GM21360 (cell line): ENCODE data around the gene ZNF45.
"Not testable (repeated sequence)": the region's sequence is repeated elsewhere in the genome, so short reads cannot be mapped to it uniquely, and the experiment has no call there.

Experiments
- ATAC-seq: cut with Tn5 transposase; IDR thresholded peaks from one replicate; pipeline ENCODE4 v1.9.1; 2021; ENCODE audit warnings: mild to moderate bottlenecking, moderate library complexity; ENCODE audit not compliant: unreplicated experiment

Gene ZNF45

GRCh38 chr19:43934985-43935708 lies at the start of gene ZNF45:
ZNF45 (minus strand) TSS chr19:43935282; CDS start chr19:43922185, 13,097 bp downstream.
- ATAC-seq, result peak; percentile 88

GRCh38 chr19:43984687-43985000 lies 49.6 kb upstream of the ZNF45 start:
- ATAC-seq, result peak; percentile 19

- peak; percentile 88 for ATAC-seq
Measured at GRCh38 chr19:43983912-43984686, 49.0 kb upstream of the ZNF45 start, which contains the start of gene ZNF155. ZNF155 (plus strand) TSS chr19:43984188; CDS start chr19:43988544, 4,356 bp downstream.

- no peak for ATAC-seq
Measured at GRCh38 chr19:43983544-43983911, 48.4 kb upstream of the ZNF45 start.

GRCh38 chr19:43976732-43977131 lies 41.6 kb upstream of the ZNF45 start:
- ATAC-seq, result no peak

GRCh38 chr19:43966079-43966694 lies 31.1 kb upstream of the ZNF45 start:
- no peak for ATAC-seq

- no peak for ATAC-seq
Measured at GRCh38 chr19:43960411-43960810, 25.3 kb upstream of the ZNF45 start.

- no peak for ATAC-seq
Measured at GRCh38 chr19:43957891-43958290, 22.8 kb upstream of the ZNF45 start.

GRCh38 chr19:43956827-43957226 lies 21.7 kb upstream of the ZNF45 start:
- no peak for ATAC-seq

GRCh38 chr19:43950834-43951645 lies 16.0 kb upstream of the ZNF45 start, which contains the start of gene ZNF221:
ZNF221 (plus strand) TSS chr19:43951228; CDS start chr19:43962727, 11,499 bp downstream.
- ATAC-seq, result peak; percentile 83

- ATAC-seq, result not testable (repeated sequence)
Measured at GRCh38 chr19:43949803-43950202, 14.7 kb upstream of the ZNF45 start.

GRCh38 chr19:43947412-43947811 lies 12.3 kb upstream of the ZNF45 start:
- not testable (repeated sequence) for ATAC-seq

- no peak for ATAC-seq
Measured at GRCh38 chr19:43941209-43941608, 6.1 kb upstream of the ZNF45 start.

GRCh38 chr19:43940719-43941118 lies 5.6 kb upstream of the ZNF45 start:
- no peak for ATAC-seq

GRCh38 chr19:43939557-43940260 lies 4.6 kb upstream of the ZNF45 start:
- no peak for ATAC-seq

GRCh38 chr19:43936188-43936587 lies 1.1 kb upstream of the ZNF45 start:
- ATAC-seq, result no peak

- no peak for ATAC-seq
Measured at GRCh38 chr19:43934055-43934984, 762 bp downstream of the ZNF45 start.

- ATAC-seq, result no peak
Measured at GRCh38 chr19:43928820-43929219, 6.3 kb downstream of the ZNF45 start.

- ATAC-seq, result no peak
Measured at GRCh38 chr19:43923875-43924274, 11.2 kb downstream of the ZNF45 start.
